ENCODE measurements around the gene KIAA1958. TPM values are rescaled to one million over a fixed set of nuclear protein-coding genes. Genes with fewer than 3 reads are reported as not detected.
A peak's percentile ranks its signal among the peaks of the same experiment; 100 is the strongest.

Gene KIAA1958
- total RNA-seq, 4 donors from 2014 or later = 2.7 to 5.7 (median 5.2) TPM

DNA sequence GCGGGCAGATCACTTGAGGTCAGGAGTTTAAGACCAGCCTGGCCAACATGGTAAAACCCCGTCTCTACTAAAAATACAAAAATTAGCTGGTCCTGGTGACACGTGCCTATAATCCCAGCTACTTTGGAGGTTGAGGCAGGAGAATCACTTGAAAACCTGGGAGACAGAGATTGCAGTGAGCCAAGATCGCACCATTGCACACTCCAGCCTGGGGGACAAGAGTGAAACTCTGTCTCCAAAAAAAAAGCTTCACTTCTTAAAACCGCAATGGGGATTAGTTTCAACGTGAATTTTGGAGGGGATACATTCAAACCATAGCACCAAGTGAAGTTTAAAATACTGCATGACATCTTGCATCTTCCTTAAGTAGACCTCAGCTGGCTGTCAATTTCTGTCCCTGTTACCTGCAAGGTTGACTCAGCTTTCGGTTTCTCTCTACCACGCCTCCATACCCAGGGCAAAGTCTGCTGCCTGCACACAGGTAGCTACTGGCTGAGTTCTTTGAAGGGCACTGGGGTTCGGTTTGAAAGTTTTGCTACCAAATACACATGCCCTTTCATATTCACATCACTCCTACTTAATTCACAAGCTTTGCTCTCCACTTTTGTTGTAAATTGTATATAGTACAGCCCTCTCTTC lies 69.3 kb downstream of the KIAA1958 start:
- TF ChIP-seq POLR2A (IDR thresholded peaks at IDR 0.05) (no peak), CTCF (IDR thresholded peaks at IDR 0.05) (no peak)
- no peak for DNase-seq
- peak overlapping the region in 3 of 4 donors; percentile 44 to 76 (median 62) for H3K27ac ChIP-seq
- no peak overlapping the region for H3K4me3 ChIP-seq
- no peaks in the 10 kb centered on the region for H3K27me3 ChIP-seq
- no peaks in the 10 kb centered on the region for H3K36me3 ChIP-seq
- intact Hi-C loops (cut with DNase I) = no loop called here
- H3K4me1 ChIP-seq = peaks cover 0 to 23% (median 4%) of the 10 kb centered on the region in 3 donors
- WGBS, 2 donors = 79 to 83% methylated on average over 8 to 9 of the region's 9 CpGs
- H3K9me3 ChIP-seq = no peaks in the 10 kb centered on the region

- DNase-seq = no peak
- Histone ChIP-seq H3K27me3 (no peaks in the 10 kb centered on the region), H3K27ac (peak overlapping the region in 3 of 4 donors; percentile 44 to 76 (median 62)), H3K36me3 (no peaks in the 10 kb centered on the region), H3K9me3 (no peaks in the 10 kb centered on the region), H3K4me3 (no peak overlapping the region), H3K4me1 (peaks cover 0 to 23% (median 4%) of the 10 kb centered on the region in 3 donors)
- TF ChIP-seq POLR2A (IDR thresholded peaks at IDR 0.05) (no peak), CTCF (IDR thresholded peaks at IDR 0.05) (no peak)
- intact Hi-C loops (cut with DNase I) = no loop called here
- WGBS, 2 donors = 68 to 79% methylated on average over 6 of the region's 6 CpGs
Measured at GRCh38 chr9:112556497-112557442, 70.1 kb downstream of the KIAA1958 start.

- intact Hi-C loops (cut with DNase I) = no loop called here
Measured at GRCh38 chr9:112558476-112558875, 71.8 kb downstream of the KIAA1958 start.

DNA sequence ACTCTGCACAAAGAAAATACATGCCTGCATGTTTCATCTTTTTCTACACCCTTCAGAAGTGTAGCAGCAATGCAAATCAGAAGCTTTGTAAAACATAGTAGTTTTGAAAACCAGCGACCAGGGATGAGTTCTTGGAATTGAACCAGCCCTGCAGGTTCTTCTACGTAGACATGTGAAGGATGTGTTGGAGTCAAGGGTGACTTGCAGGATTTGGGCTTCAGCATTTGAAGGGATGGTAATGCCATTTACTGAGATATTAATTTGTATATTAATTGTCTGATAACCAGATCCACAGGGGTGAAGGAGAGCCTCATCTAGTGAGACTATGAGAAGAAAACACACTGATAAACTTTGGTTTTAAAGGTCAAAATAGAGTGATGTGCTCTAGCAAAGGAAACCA lies 72.4 kb downstream of the KIAA1958 start:
- Histone ChIP-seq H3K36me3 (no peaks in the 10 kb centered on the region), H3K9me3 (no peaks in the 10 kb centered on the region), H3K27me3 (no peaks in the 10 kb centered on the region), H3K4me3 (no peak overlapping the region), H3K4me1 (peaks cover 0 to 23% (median 4%) of the 10 kb centered on the region in 3 donors), H3K27ac (no peak overlapping the region)
- no peak for DNase-seq
- WGBS, 2 donors = 74 to 83% methylated on average over 2 of the region's 2 CpGs
- no peak for TF ChIP-seq POLR2A (IDR thresholded peaks at IDR 0.05)
- TF ChIP-seq CTCF (IDR thresholded peaks at IDR 0.05) = no peak
- intact Hi-C loops (cut with DNase I) = no loop called here

More at GRCh38 chr9:112558476-112558875, 71.8 kb downstream of the KIAA1958 start:
- H3K4me1 ChIP-seq = peaks cover 0 to 23% (median 4%) of the 10 kb centered on the region in 3 donors
- H3K9me3 ChIP-seq = no peaks in the 10 kb centered on the region
- TF ChIP-seq POLR2A (IDR thresholded peaks at IDR 0.05) (no peak), CTCF (IDR thresholded peaks at IDR 0.05) (no peak)
- H3K36me3 ChIP-seq = no peaks in the 10 kb centered on the region
- WGBS, 2 donors = 84 to 92% methylated on average over 1 of the region's 1 CpG
- no peaks in the 10 kb centered on the region for H3K27me3 ChIP-seq
- no peak overlapping the region for H3K27ac ChIP-seq
- no peak for DNase-seq
- no peak overlapping the region for H3K4me3 ChIP-seq

All from esophagus squamous epithelium (tissue), 5 donors.